KMS-11 (cell line): ENCODE data around the gene NTRK2.

Experiments
- H2AFZ ChIP-seq: fragments of 200-600 bp; sonication (generic); 2 replicates; pipeline ENCODE4 v1.6.1; 2016; ENCODE audit warnings: antibody characterized with exemption, mixed run types, low read depth
- H3K27ac ChIP-seq: fragments of 200-600 bp; sonication (generic); 2 replicates; pipeline ENCODE4 v1.6.1; 2016; ENCODE audit warnings: mild to moderate bottlenecking, mixed run types
- H3K27me3 ChIP-seq: fragments of 200-600 bp; sonication (generic); 2 replicates; pipeline ENCODE4 v1.6.1; 2017; ENCODE audit warnings: mild to moderate bottlenecking, low read depth, mixed run types, moderate library complexity; ENCODE audit not compliant: insufficient read depth
- H3K36me3 ChIP-seq: fragments of 200-600 bp; sonication (generic); 2 replicates; pipeline ENCODE4 v1.6.1; 2017; ENCODE audit warnings: mild to moderate bottlenecking, mixed run types; ENCODE audit not compliant: insufficient read depth
- H3K4me1 ChIP-seq: fragments of 200-600 bp; sonication (generic); 2 replicates; pipeline ENCODE4 v1.6.1; 2016; ENCODE audit warnings: mild to moderate bottlenecking, low read depth, mixed run types; ENCODE audit not compliant: poor library complexity, severe bottlenecking
- H3K4me2 ChIP-seq: fragments of 200-600 bp; sonication (generic); 2 replicates; pipeline ENCODE4 v1.7.0; 2016; ENCODE audit warnings: mild to moderate bottlenecking, mixed run types
- H3K4me3 ChIP-seq: fragments of 200-600 bp; sonication (generic); IDR thresholded peaks from 2 replicates; pipeline ENCODE4 v1.6.1; 2017; ENCODE audit warnings: low read depth, low read length, mixed read lengths; ENCODE audit not compliant: insufficient read depth
- H3K79me2 ChIP-seq: fragments of 200-600 bp; sonication (generic); 2 replicates; pipeline ENCODE4 v1.6.1; 2016; ENCODE audit warnings: low read depth, mixed run types; ENCODE audit not compliant: insufficient read depth
- H3K9ac ChIP-seq: fragments of 200-600 bp; sonication (generic); 2 replicates; pipeline ENCODE4 v1.6.1; 2016; ENCODE audit warnings: mild to moderate bottlenecking, mixed run types
- H4K20me1 ChIP-seq: fragments of 200-600 bp; sonication (generic); 2 replicates; pipeline ENCODE4 v1.6.1; 2016; ENCODE audit warnings: mild to moderate bottlenecking, mixed run types; ENCODE audit not compliant: insufficient read depth
- CTCF ChIP-seq: fragments of 200-600 bp; sonication (generic); conservative IDR thresholded peaks from 2 replicates; pipeline ENCODE4 v1.6.1; 2017; ENCODE audit warnings: low read depth, mild to moderate bottlenecking, antibody characterized with exemption, low read length, moderate library complexity, mixed read lengths

Gene NTRK2

DNA sequence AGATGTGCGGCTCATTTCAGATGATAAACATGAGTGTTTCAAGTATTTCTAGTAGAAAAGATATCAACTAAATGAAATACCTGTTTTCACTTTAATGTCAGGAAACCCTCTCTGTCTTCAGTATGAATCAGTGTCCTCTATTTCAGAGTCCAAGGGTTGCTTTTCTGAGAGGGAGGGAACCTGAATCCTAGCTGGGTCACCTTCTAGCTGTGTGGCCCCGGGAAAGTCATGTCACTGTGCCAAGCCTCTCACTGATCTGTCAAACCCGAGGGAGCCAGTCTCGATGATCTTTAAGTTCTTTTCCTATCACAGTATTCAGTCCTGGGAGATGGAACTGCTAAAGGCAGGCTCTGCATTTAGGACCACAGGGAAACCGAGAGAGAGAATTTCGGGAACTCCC, 258.9 kb downstream of the NTRK2 start:
- H3K27me3 ChIP-seq: no peaks in the 10 kb centered on the region

GRCh38 chr9:84929068-84929467, 259.5 kb downstream of the NTRK2 start:
- H3K36me3 ChIP-seq: no peaks in the 10 kb centered on the region
- H2AFZ ChIP-seq: no peak overlapping the region
- no peak overlapping the region for H3K9ac ChIP-seq
- H3K27me3 ChIP-seq: no peaks in the 10 kb centered on the region
- H3K4me2 ChIP-seq: no peak overlapping the region
- H3K4me1 ChIP-seq: no peaks in the 10 kb centered on the region
- no peak for TF ChIP-seq CTCF
- no peak overlapping the region for H3K4me3 ChIP-seq
- H3K27ac ChIP-seq: no peak overlapping the region
- H3K79me2 ChIP-seq: no peaks in the 10 kb centered on the region
- H4K20me1 ChIP-seq: no peaks in the 10 kb centered on the region

More for the DNA sequence above, 258.9 kb downstream of the NTRK2 start:
- H3K9ac ChIP-seq: no peak overlapping the region
- no peaks in the 10 kb centered on the region for H3K79me2 ChIP-seq
- H3K4me1 ChIP-seq: no peaks in the 10 kb centered on the region
- H3K4me2 ChIP-seq: no peak overlapping the region
- no peak overlapping the region for H2AFZ ChIP-seq
- TF ChIP-seq CTCF: no peak
- H3K4me3 ChIP-seq: no peak overlapping the region
- no peaks in the 10 kb centered on the region for H4K20me1 ChIP-seq
- H3K27ac ChIP-seq: no peak overlapping the region
- H3K36me3 ChIP-seq: no peaks in the 10 kb centered on the region

- Histone ChIP-seq H3K9ac (no peak overlapping the region), H3K36me3 (no peaks in the 10 kb centered on the region), H3K4me3 (no peak overlapping the region), H3K4me1 (no peaks in the 10 kb centered on the region), H3K27me3 (no peaks in the 10 kb centered on the region), H3K27ac (no peak overlapping the region), H3K79me2 (no peaks in the 10 kb centered on the region), H3K4me2 (no peak overlapping the region), H2AFZ (no peak overlapping the region), H4K20me1 (no peaks in the 10 kb centered on the region)
- no peak for TF ChIP-seq CTCF
Observed at GRCh38 chr9:84932915-84933527, 263.5 kb downstream of the NTRK2 start.

GRCh38 chr9:84935528-84936117, 266.1 kb downstream of the NTRK2 start:
- no peaks in the 10 kb centered on the region for H3K27me3 ChIP-seq
- no peaks in the 10 kb centered on the region for H3K79me2 ChIP-seq

More at GRCh38 chr9:84935528-84936117, 266.1 kb downstream of the NTRK2 start:
- H2AFZ ChIP-seq: no peak overlapping the region
- H3K9ac ChIP-seq: no peak overlapping the region
- H3K4me3 ChIP-seq: no peak overlapping the region
- no peaks in the 10 kb centered on the region for H4K20me1 ChIP-seq
- H3K4me1 ChIP-seq: no peaks in the 10 kb centered on the region
- H3K4me2 ChIP-seq: no peak overlapping the region
- H3K27ac ChIP-seq: no peak overlapping the region
- TF ChIP-seq CTCF: no peak
- H3K36me3 ChIP-seq: no peaks in the 10 kb centered on the region
